ENCODE data around the gene KICS2.
A peak's percentile ranks its signal among the peaks of the same experiment; 100 is the strongest.

KICS2 gene
- long read RNA-seq, full-length matches to known transcripts: 88 of 96 reads
- long read RNA-seq, partial matches to known transcripts: 0 of 96 reads
- long read RNA-seq, other reads (novel, unspliced or antisense): 8 of 96 reads

GRCh38 chr12:64222009-64222765 lies at the start of gene KICS2:
TSS of gene KICS2 (minus strand) at chr12:64222296. CDS start at chr12:64222237, 59 bp downstream.
- peak within 1 kb of the TSS; percentile 84 for H3K27ac ChIP-seq (replicated peaks)
- peak within 1 kb of the TSS; percentile 95 for H3K4me3 ChIP-seq (replicated peaks; ENCODE audit: insufficient read depth, low read length)
- peak; percentile 86 to 92 for DNase-seq (ENCODE audit: low read depth in 1 of 2, low spot score in 1 of 2)
- no peaks in the 10 kb centered on the region for H3K27me3 ChIP-seq (ENCODE audit: insufficient read depth, poor library complexity, severe bottlenecking)
- peak; percentile 12; the same call in 1 of the 2 replicates for TF ChIP-seq SPI1 (IDR thresholded peaks at IDR 0.05; ENCODE audit: borderline replicate concordance, low read depth)
- peak; percentile 66 for TF ChIP-seq REST (IDR thresholded peaks at IDR 0.05; ENCODE audit: insufficient replicate concordance, low read depth)
- no peak for TF ChIP-seq GABPA (IDR thresholded peaks at IDR 0.05; ENCODE audit: low read depth)
- TF ChIP-seq POLR2AphosphoS5 (IDR thresholded peaks at IDR 0.05; ENCODE audit: low read depth): peak; percentile 97

GRCh38 chr12:64270411-64270810 lies 48.3 kb upstream of the KICS2 start:
- H3K4me3 ChIP-seq (replicated peaks; ENCODE audit: insufficient read depth, low read length): no peak overlapping the region
- TF ChIP-seq SPI1 (IDR thresholded peaks at IDR 0.05; ENCODE audit: borderline replicate concordance, low read depth) (no peak), REST (IDR thresholded peaks at IDR 0.05; ENCODE audit: insufficient replicate concordance, low read depth) (no peak), CTCF (IDR thresholded peaks at IDR 0.05; ENCODE audit: insufficient read depth, low read length) (no peak), GABPA (IDR thresholded peaks at IDR 0.05; ENCODE audit: low read depth) (no peak)
- no peaks in the 10 kb centered on the region for H3K27me3 ChIP-seq (ENCODE audit: insufficient read depth, poor library complexity, severe bottlenecking)
- no peak overlapping the region for H3K27ac ChIP-seq (replicated peaks)
- no peak for DNase-seq (ENCODE audit: low read depth in 1 of 2, low spot score in 1 of 2)

- H3K27me3 ChIP-seq (ENCODE audit: insufficient read depth, poor library complexity, severe bottlenecking): no peaks in the 10 kb centered on the region
- TF ChIP-seq CTCF (IDR thresholded peaks at IDR 0.05; ENCODE audit: insufficient read depth, low read length) (no peak), REST (IDR thresholded peaks at IDR 0.05; ENCODE audit: insufficient replicate concordance, low read depth) (no peak), POLR2AphosphoS5 (IDR thresholded peaks at IDR 0.05; ENCODE audit: low read depth) (no peak), GABPA (IDR thresholded peaks at IDR 0.05; ENCODE audit: low read depth) (no peak), SPI1 (IDR thresholded peaks at IDR 0.05; ENCODE audit: borderline replicate concordance, low read depth) (no peak)
- H3K4me3 ChIP-seq (replicated peaks; ENCODE audit: insufficient read depth, low read length): no peak overlapping the region
- no peak overlapping the region for H3K27ac ChIP-seq (replicated peaks)
- DNase-seq (ENCODE audit: low read depth in 1 of 2, low spot score in 1 of 2): no peak
Measured at GRCh38 chr12:64269161-64269560, 47.1 kb upstream of the KICS2 start.

Data from HL-60 (cell line).